Endothelial cell of umbilical vein (primary cell): Measurements from ENCODE around the gene SSNA1. TPM values are rescaled to one million over a fixed set of nuclear protein-coding genes. Genes with fewer than 3 reads are reported as not detected.

Experiments used
- BruUV-seq: library from RNA; stranded (reverse); fragments of 400-500 nt; replicated peaks from 2 replicates; lab custom pipeline; 2021; lab: Mats Ljungman, UMichigan
- CTCF ChIA-PET: fragments of 300-600, 350-600 bp; sonication (Branson Sonifier 250); formaldehyde crosslinking; loops from one replicate; lab custom pipeline; 2021; ENCODE audit warnings: antibody characterized with exemption, inconsistent platforms; lab: Charles Lee
- POLR2A ChIA-PET: fragments of 300-600, 350-600 bp; sonication (Branson Sonifier 250); formaldehyde crosslinking; loops from one replicate; lab custom pipeline; 2021; ENCODE audit warnings: antibody characterized with exemption, inconsistent platforms; lab: Charles Lee
- DNase-seq: peaks from one replicate; pipeline ENCODE4 v3.0.0-alpha.2; 2011; ENCODE audit warnings: low read depth, low spot score
- FAIRE-seq: peaks from 2 replicates; lab custom pipeline; 2011; peaks lifted over from hg19 to GRCh38; lab: Jason Lieb, UNC
- H2AFZ ChIP-seq: 2 replicates; pipeline ENCODE4 v1.6.0; 2012; ENCODE audit warnings: low read depth, low read length, control low read depth, inconsistent platforms
- H3K27ac ChIP-seq: 2 replicates; pipeline ENCODE4 v1.5.1; 2011; ENCODE audit warnings: low read depth, mild to moderate bottlenecking, control low read depth, low read length, moderate library complexity; ENCODE audit not compliant: insufficient read depth
- H3K27me3 ChIP-seq, 2 experiments: 2 replicates each; pipeline versions ENCODE4 v1.6.0 to v1.6.1; 2011; ENCODE audit warnings: low read length in 2 of 2, mixed read lengths in 1 of 2; ENCODE audit not compliant: control insufficient read depth in 2 of 2, insufficient read depth in 2 of 2
- H3K36me3 ChIP-seq, 2 experiments: 2 replicates in 1 of 2; 3 replicates in 1 of 2; pipeline ENCODE4 v1.5.1; 2011; ENCODE audit warnings: low read length in 2 of 2, mild to moderate bottlenecking in 1 of 2, moderate library complexity in 1 of 2; ENCODE audit not compliant: control insufficient read depth in 2 of 2, insufficient read depth in 2 of 2; ENCODE audit errors: extremely low read depth in 1 of 2
- H3K4me1 ChIP-seq: 3 replicates; pipeline ENCODE4 v1.5.1; 2011; ENCODE audit warnings: mild to moderate bottlenecking, low read length; ENCODE audit not compliant: control insufficient read depth, insufficient read depth; ENCODE audit errors: extremely low read depth
- H3K4me2 ChIP-seq: 2 replicates; pipeline ENCODE4 v1.6.1; 2011; ENCODE audit warnings: low read length, control low read depth, mixed read lengths; ENCODE audit not compliant: insufficient read depth
- H3K4me3 ChIP-seq, 3 experiments: fragments of 200-600 bp in 1 of 3; sonication (generic), shearing (Covaris generic) in 1 of 3; replicated peaks in 1 of 3; 2 replicates each; pipeline ENCODE4 v1.5.1; 2011 to 2016; ENCODE audit warnings: control low read depth in 3 of 3, low read length in 3 of 3, mild to moderate bottlenecking in 2 of 3, inconsistent platforms in 1 of 3, low read depth in 1 of 3, moderate library complexity in 1 of 3; ENCODE audit not compliant: insufficient read depth in 1 of 3
- H3K79me2 ChIP-seq: 2 replicates; pipeline ENCODE4 v1.6.0; 2012; ENCODE audit warnings: low read length, inconsistent platforms; ENCODE audit not compliant: control insufficient read depth, insufficient read depth
- H3K9ac ChIP-seq: replicated peaks from 2 replicates; pipeline ENCODE3; 2011; ENCODE audit warnings: low read length, control low read depth; ENCODE audit not compliant: insufficient read depth; ENCODE audit errors: extremely low read depth
- H3K9me1 ChIP-seq: replicated peaks from 3 replicates; pipeline ENCODE4 v1.6.0; 2011; ENCODE audit warnings: mild to moderate bottlenecking, low read length; ENCODE audit not compliant: control insufficient read depth, insufficient read depth; ENCODE audit errors: extremely low read depth
- H3K9me3 ChIP-seq: replicated peaks from 2 replicates; pipeline ENCODE4 v1.5.1; 2012; ENCODE audit warnings: low read length, inconsistent platforms; ENCODE audit not compliant: control insufficient read depth, insufficient read depth
- H4K20me1 ChIP-seq: replicated peaks from 2 replicates; pipeline ENCODE3; 2011; ENCODE audit warnings: mild to moderate bottlenecking, low read length; ENCODE audit not compliant: control insufficient read depth, insufficient read depth; ENCODE audit errors: extremely low read depth
- EZH2 ChIP-seq: IDR thresholded peaks from 2 replicates; pipeline ENCODE4 v1.6.1; 2012; ENCODE audit warnings: borderline replicate concordance, low read depth, mild to moderate bottlenecking, moderate library complexity, low read length, inconsistent platforms; ENCODE audit not compliant: severe bottlenecking
- FOS ChIP-seq: IDR thresholded peaks from 2 replicates; pipeline ENCODE4 v1.6.1; 2011; ENCODE audit warnings: mild to moderate bottlenecking, low read length, moderate library complexity, borderline replicate concordance; ENCODE audit not compliant: insufficient read depth
- GATA2 ChIP-seq: IDR thresholded peaks from 2 replicates; pipeline ENCODE4 v1.7.0; 2011; ENCODE audit warnings: low read depth, mild to moderate bottlenecking, moderate library complexity, mixed read lengths, low read length; ENCODE audit not compliant: insufficient read length, insufficient read depth
- JUN ChIP-seq: IDR thresholded peaks from 2 replicates; pipeline ENCODE4 v1.6.1; 2011; ENCODE audit warnings: borderline replicate concordance, low read depth; ENCODE audit not compliant: insufficient read length, insufficient read depth
- MYC ChIP-seq: IDR thresholded peaks from one replicate; pipeline ENCODE4 v1.6.1; 2011; ENCODE audit warnings: mild to moderate bottlenecking, low read depth, low read length
- POLR2A ChIP-seq: IDR thresholded peaks from 2 replicates; pipeline ENCODE4 v1.6.1; 2012; ENCODE audit warnings: low read depth, mild to moderate bottlenecking, control low read depth, low read length
- POLR2AphosphoS5 ChIP-seq: IDR thresholded peaks from 2 replicates; pipeline ENCODE4 v1.6.1; 2012; ENCODE audit warnings: low read depth, mild to moderate bottlenecking, control low read depth, low read length, moderate library complexity; ENCODE audit not compliant: insufficient read depth
- dilution Hi-C: fragments of 300-500 bp; cut with MboI; formaldehyde crosslinking; loops from one replicate; pipeline ENCODE4 v1.15.0; 2019; ENCODE audit warnings: low sequenced_read_pairs; ENCODE audit not compliant: extremely low pct_ligation_motif_present
- intact Hi-C: fragments of 100-400 bp; cut with micrococcal nuclease; formaldehyde crosslinking; loops from one replicate; pipeline ENCODE4 v1.10.0; 2022
- polyA plus RNA-seq, 4 experiments: library from polyadenylated mRNA; depleted of rRNA in 3 of 4; stranded (reverse) in 3 of 4; unstranded in 1 of 4; fragments of >200 nt; gene quantifications; 2 replicates each; pipeline versions ENCODE4 v1.2.1 to v1.2.3, GENCODE V29; 2011 to 2012; ENCODE audit warnings: missing spikeins in 1 of 4
- total RNA-seq: library from RNA; stranded (reverse); gene quantifications from 2 replicates; pipeline ENCODE4 v1.2.3, GENCODE V29; 2021
- TF ChIP-seq, protein P1 (sequence below), 2 donors: IDR thresholded peaks; 1 replicate in 1 of 2; 2 replicates in 1 of 2; pipeline ENCODE4 v1.5.1; 2011; ENCODE audit warnings: low read length in 2 of 2, mild to moderate bottlenecking in 2 of 2, moderate library complexity in 2 of 2, control low read depth in 1 of 2, inconsistent platforms in 1 of 2, low read depth in 1 of 2; ENCODE audit not compliant: insufficient read depth in 1 of 2; ENCODE audit errors: extremely low read depth in 1 of 2
- TF ChIP-seq, protein P2 (sequence below): IDR thresholded peaks from 2 replicates; pipeline ENCODE4 v1.6.1; 2011; ENCODE audit not compliant: insufficient read depth, insufficient read length

The SSNA1 gene
- total and polyA plus RNA-seq, 2 donors (not counting 3 experiments of a cell fraction or from before 2014, with no cell fraction given), result 89.0 to 146 TPM

DNA sequence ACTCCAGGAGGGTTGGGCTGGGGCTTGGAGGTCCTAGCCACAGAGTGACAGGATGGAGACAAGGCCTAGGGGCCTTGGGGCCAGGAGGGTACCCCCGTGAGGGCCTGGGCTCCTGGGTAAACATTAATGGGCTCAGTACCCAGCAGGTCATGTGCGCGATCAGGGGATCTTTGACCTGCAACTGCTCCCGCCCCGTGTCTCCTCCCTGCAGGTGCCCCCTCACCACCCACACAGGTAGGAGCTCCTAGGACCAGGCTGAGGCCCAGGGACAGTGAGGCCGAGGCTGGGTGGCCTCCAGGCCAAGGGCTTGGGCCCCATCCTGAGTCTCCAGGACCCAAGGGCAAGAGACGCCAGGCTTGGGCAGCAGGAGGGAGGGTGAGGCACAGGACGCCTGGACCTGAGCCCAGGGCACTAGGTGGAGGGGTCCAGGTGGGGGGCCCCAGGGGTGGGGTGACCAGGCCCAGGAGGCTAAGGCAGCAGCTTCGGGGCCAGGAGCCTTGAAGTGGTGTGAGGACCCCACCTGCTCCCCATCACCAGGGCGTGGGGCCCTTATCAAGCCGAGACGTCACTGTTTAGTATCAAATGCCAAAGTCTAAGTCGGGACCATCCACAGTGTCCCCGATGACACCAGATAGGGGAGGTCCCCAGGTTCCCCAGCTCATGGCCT, 42.4 kb downstream of the SSNA1 start, which contains the start of gene SLC34A3:
Gene SLC34A3, plus strand, starts transcription at position 197 of the 667 bp plus-strand sequence. CDS start 802 bp downstream, outside the sequence.
- H3K4me3 ChIP-seq, result no peak within 1 kb of the TSS
- no peaks in the 10 kb centered on the region for H3K36me3 ChIP-seq
- ChIA-PET POLR2A (interaction anchor here (2.6 kb wide), 1 partner anchor 10 kb away, joined by 6 read pairs; the partner anchor contains the start of gene TUBB4B), CTCF (no interaction called here)
- H3K27me3 ChIP-seq, result no peaks in the 10 kb centered on the region
- TF ChIP-seq, protein P1, sequence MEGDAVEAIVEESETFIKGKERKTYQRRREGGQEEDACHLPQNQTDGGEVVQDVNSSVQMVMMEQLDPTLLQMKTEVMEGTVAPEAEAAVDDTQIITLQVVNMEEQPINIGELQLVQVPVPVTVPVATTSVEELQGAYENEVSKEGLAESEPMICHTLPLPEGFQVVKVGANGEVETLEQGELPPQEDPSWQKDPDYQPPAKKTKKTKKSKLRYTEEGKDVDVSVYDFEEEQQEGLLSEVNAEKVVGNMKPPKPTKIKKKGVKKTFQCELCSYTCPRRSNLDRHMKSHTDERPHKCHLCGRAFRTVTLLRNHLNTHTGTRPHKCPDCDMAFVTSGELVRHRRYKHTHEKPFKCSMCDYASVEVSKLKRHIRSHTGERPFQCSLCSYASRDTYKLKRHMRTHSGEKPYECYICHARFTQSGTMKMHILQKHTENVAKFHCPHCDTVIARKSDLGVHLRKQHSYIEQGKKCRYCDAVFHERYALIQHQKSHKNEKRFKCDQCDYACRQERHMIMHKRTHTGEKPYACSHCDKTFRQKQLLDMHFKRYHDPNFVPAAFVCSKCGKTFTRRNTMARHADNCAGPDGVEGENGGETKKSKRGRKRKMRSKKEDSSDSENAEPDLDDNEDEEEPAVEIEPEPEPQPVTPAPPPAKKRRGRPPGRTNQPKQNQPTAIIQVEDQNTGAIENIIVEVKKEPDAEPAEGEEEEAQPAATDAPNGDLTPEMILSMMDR (IDR thresholded peaks at IDR 0.05; ENCODE audit: extremely low read depth in 1 of 2, insufficient read depth in 1 of 2, low read depth in 1 of 2, low read length in 2 of 2), result no peak
- TF ChIP-seq POLR2AphosphoS5, result no peak
- no peak for TF ChIP-seq POLR2A
- TF ChIP-seq, protein P2, sequence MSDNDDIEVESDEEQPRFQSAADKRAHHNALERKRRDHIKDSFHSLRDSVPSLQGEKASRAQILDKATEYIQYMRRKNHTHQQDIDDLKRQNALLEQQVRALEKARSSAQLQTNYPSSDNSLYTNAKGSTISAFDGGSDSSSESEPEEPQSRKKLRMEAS, result no peak
- no peak for TF ChIP-seq EZH2
- TF ChIP-seq MYC, result no peak
- TF ChIP-seq FOS, result no peak
- TF ChIP-seq JUN, result no peak
- no peak for TF ChIP-seq GATA2
- no TSS peak for BruUV-seq
- no peak within 1 kb of the TSS for H3K4me2 ChIP-seq
- H3K4me1 ChIP-seq, result no peaks in the 10 kb centered on the region
- H3K9me3 ChIP-seq, result no peaks in the 10 kb centered on the region
- H3K27ac ChIP-seq, result no peak within 1 kb of the TSS
- intact Hi-C loops, result no loop called here
- no peak within 1 kb of the TSS for H3K9ac ChIP-seq
- no peaks in the 10 kb centered on the region for H3K9me1 ChIP-seq
- FAIRE-seq (no peak), DNase-seq (no peak)
- no peak within 1 kb of the TSS for H2AFZ ChIP-seq
- dilution Hi-C loops, result no loop called here
- no peaks in the 10 kb centered on the region for H3K79me2 ChIP-seq
- H4K20me1 ChIP-seq, result no peaks in the 10 kb centered on the region
